Activated naive CD8-positive, alpha-beta T cell treated with anti-CD3 and anti-CD28 coated beads, Interleukin-2, amount 10 ng/mL, durations not matched to agents 7 days and 5 days (primary cell): Measurements from ENCODE around the gene RPP14. TPM values are rescaled to one million over a fixed set of nuclear protein-coding genes. Genes with fewer than 3 reads are reported as not detected.
"Not testable (repeated sequence)": the region's sequence is repeated elsewhere in the genome, so short reads cannot be mapped to it uniquely, and the experiment has no call there.

Source experiments
- ATAC-seq: fragments of 150-1000 bp; cut with Tn5 transposase; one replicate; pipeline ENCODE4 v1.10.0; 2021; ENCODE audit warnings: low read depth, moderate library complexity
- POLR2A ChIA-PET: fragments of 350-600 bp; sonication (Branson Sonifier 250); formaldehyde crosslinking; loops from one replicate; lab custom pipeline; 2021; ENCODE audit warnings: antibody characterized with exemption; lab: Charles Lee
- DNase-seq: peaks from one replicate; pipeline ENCODE4 v3.0.0; 2021
- H3K27ac Mint-ChIP-seq: one replicate; pipeline ENCODE4 v1.8.0; 2022; ENCODE audit warnings: mild to moderate bottlenecking, mixed read lengths
- H3K27me3 Mint-ChIP-seq: one replicate; pipeline ENCODE4 v1.8.0; 2022; ENCODE audit warnings: mild to moderate bottlenecking, moderate library complexity, mixed read lengths
- H3K36me3 Mint-ChIP-seq: one replicate; pipeline ENCODE4 v1.8.0; 2021; ENCODE audit warnings: mild to moderate bottlenecking, mixed read lengths
- H3K4me1 Mint-ChIP-seq: one replicate; pipeline ENCODE4 v1.8.0; 2021; ENCODE audit warnings: mixed read lengths
- H3K4me3 Mint-ChIP-seq: one replicate; pipeline ENCODE4 v1.8.0; 2022; ENCODE audit warnings: mild to moderate bottlenecking, moderate library complexity, mixed read lengths
- H3K9me3 Mint-ChIP-seq: one replicate; pipeline ENCODE4 v1.8.0; 2021; ENCODE audit warnings: mixed read lengths
- total RNA-seq, 2 experiments: library from RNA; stranded (reverse); gene quantifications; one replicate each; pipeline ENCODE4 v1.2.3, GENCODE V29; 2021

Gene RPP14
- total RNA-seq, 2 experiments from 2014 or later, result 13.9 to 14.4 TPM

- POLR2A ChIA-PET, result no interaction called here
- Mint-ChIP-seq H3K27me3 (no peaks in the 10 kb centered on the region), H3K4me3 (no peak overlapping the region)
Measured at GRCh38 chr3:58274027-58274614, 31.9 kb upstream of the RPP14 start.

GRCh38 chr3:58281069-58281468, 25.0 kb upstream of the RPP14 start:
- POLR2A ChIA-PET, result no interaction called here
- DNase-seq (no peak), ATAC-seq (no peak)
- H3K27me3 Mint-ChIP-seq, result no peaks in the 10 kb centered on the region
- H3K27ac Mint-ChIP-seq, result no peak overlapping the region
- peaks cover 5% of the 10 kb centered on the region for H3K9me3 Mint-ChIP-seq
- H3K4me1 Mint-ChIP-seq, result no peaks in the 10 kb centered on the region
- peaks cover 20% of the 10 kb centered on the region for H3K36me3 Mint-ChIP-seq
- no peak overlapping the region for H3K4me3 Mint-ChIP-seq

More at GRCh38 chr3:58274027-58274614, 31.9 kb upstream of the RPP14 start:
- Mint-ChIP-seq H3K36me3 (peaks cover 27% of the 10 kb centered on the region), H3K9me3 (peaks cover 7% of the 10 kb centered on the region), H3K27ac (no peak overlapping the region), H3K4me1 (no peaks in the 10 kb centered on the region)
- no peak for ATAC-seq
- no peak for DNase-seq

- no peak overlapping the region for H3K27ac Mint-ChIP-seq
- POLR2A ChIA-PET, result no interaction called here
- no peaks in the 10 kb centered on the region for H3K9me3 Mint-ChIP-seq
- H3K36me3 Mint-ChIP-seq, result peaks cover 5% of the 10 kb centered on the region
- no peak for DNase-seq
- H3K4me3 Mint-ChIP-seq, result no peak overlapping the region
- H3K27me3 Mint-ChIP-seq, result no peaks in the 10 kb centered on the region
- no peaks in the 10 kb centered on the region for H3K4me1 Mint-ChIP-seq
- ATAC-seq, result no peak
Measured at GRCh38 chr3:58285334-58285733, 20.7 kb upstream of the RPP14 start.

GRCh38 chr3:58287354-58287753, 18.7 kb upstream of the RPP14 start:
- POLR2A ChIA-PET, result no interaction called here

GRCh38 chr3:58288011-58288728, 17.9 kb upstream of the RPP14 start:
- POLR2A ChIA-PET, result no interaction called here
- no peaks in the 10 kb centered on the region for H3K9me3 Mint-ChIP-seq
- no peaks in the 10 kb centered on the region for H3K27me3 Mint-ChIP-seq
- DNase-seq (no peak), ATAC-seq (no peak)
- no peak overlapping the region for H3K27ac Mint-ChIP-seq
- no peaks in the 10 kb centered on the region for H3K4me1 Mint-ChIP-seq
- no peak overlapping the region for H3K4me3 Mint-ChIP-seq
- peaks cover 2% of the 10 kb centered on the region for H3K36me3 Mint-ChIP-seq

More at GRCh38 chr3:58287354-58287753, 18.7 kb upstream of the RPP14 start:
- ATAC-seq (no peak), DNase-seq (no peak)
- Mint-ChIP-seq H3K4me3 (no peak overlapping the region), H3K9me3 (no peaks in the 10 kb centered on the region), H3K27ac (no peak overlapping the region), H3K36me3 (peaks cover 2% of the 10 kb centered on the region), H3K27me3 (no peaks in the 10 kb centered on the region), H3K4me1 (no peaks in the 10 kb centered on the region)

GRCh38 chr3:58288964-58289613, 17.0 kb upstream of the RPP14 start:
- H3K27ac Mint-ChIP-seq, H3K4me1 Mint-ChIP-seq, DNase-seq, H3K4me3 Mint-ChIP-seq, POLR2A ChIA-PET, H3K9me3 Mint-ChIP-seq, H3K36me3 Mint-ChIP-seq, H3K27me3 Mint-ChIP-seq, ATAC-seq: not testable (repeated sequence)

- ATAC-seq, H3K9me3 Mint-ChIP-seq, DNase-seq, H3K27me3 Mint-ChIP-seq, H3K4me3 Mint-ChIP-seq, H3K4me1 Mint-ChIP-seq, H3K36me3 Mint-ChIP-seq, H3K27ac Mint-ChIP-seq, POLR2A ChIA-PET: not testable (repeated sequence)
Measured at GRCh38 chr3:58290446-58290845, 15.6 kb upstream of the RPP14 start.

- Mint-ChIP-seq H3K4me3 (no peak overlapping the region), H3K27ac (no peak overlapping the region), H3K9me3 (no peaks in the 10 kb centered on the region), H3K4me1 (no peaks in the 10 kb centered on the region), H3K27me3 (peaks cover 2% of the 10 kb centered on the region), H3K36me3 (no peaks in the 10 kb centered on the region)
- ATAC-seq, result no peak
- POLR2A ChIA-PET, result no interaction called here
- DNase-seq, result no peak
Measured at GRCh38 chr3:58291671-58292338, 14.2 kb upstream of the RPP14 start.

GRCh38 chr3:58292866-58293265, 13.2 kb upstream of the RPP14 start:
- H3K9me3 Mint-ChIP-seq, result no peaks in the 10 kb centered on the region
- H3K36me3 Mint-ChIP-seq, result no peaks in the 10 kb centered on the region

GRCh38 chr3:58293516-58293915, 12.5 kb upstream of the RPP14 start:
- no peak for DNase-seq
- Mint-ChIP-seq H3K9me3 (no peaks in the 10 kb centered on the region), H3K27ac (no peak overlapping the region), H3K4me3 (no peak overlapping the region), H3K4me1 (no peaks in the 10 kb centered on the region), H3K36me3 (no peaks in the 10 kb centered on the region), H3K27me3 (peaks cover 6% of the 10 kb centered on the region)
- no peak for ATAC-seq
- POLR2A ChIA-PET, result no interaction called here

More at GRCh38 chr3:58292866-58293265, 13.2 kb upstream of the RPP14 start:
- no peaks in the 10 kb centered on the region for H3K4me1 Mint-ChIP-seq
- no peak overlapping the region for H3K4me3 Mint-ChIP-seq
- H3K27ac Mint-ChIP-seq, result no peak overlapping the region
- DNase-seq, result no peak
- no peak for ATAC-seq
- POLR2A ChIA-PET, result no interaction called here
- peaks cover 2% of the 10 kb centered on the region for H3K27me3 Mint-ChIP-seq

GRCh38 chr3:58296269-58296668, 9.8 kb upstream of the RPP14 start:
- POLR2A ChIA-PET, result no interaction called here

GRCh38 chr3:58296843-58297242, 9.2 kb upstream of the RPP14 start:
- H3K27me3 Mint-ChIP-seq, result peaks cover 15% of the 10 kb centered on the region

More at GRCh38 chr3:58296269-58296668, 9.8 kb upstream of the RPP14 start:
- Mint-ChIP-seq H3K27me3 (peaks cover 12% of the 10 kb centered on the region), H3K9me3 (no peaks in the 10 kb centered on the region), H3K4me1 (no peaks in the 10 kb centered on the region), H3K4me3 (no peak overlapping the region), H3K36me3 (no peaks in the 10 kb centered on the region), H3K27ac (no peak overlapping the region)
- DNase-seq (no peak), ATAC-seq (no peak)

GRCh38 chr3:58298190-58298589, 7.9 kb upstream of the RPP14 start:
- no peaks in the 10 kb centered on the region for H3K4me1 Mint-ChIP-seq
- H3K9me3 Mint-ChIP-seq, result no peaks in the 10 kb centered on the region
- POLR2A ChIA-PET, result no interaction called here
- no peak overlapping the region for H3K4me3 Mint-ChIP-seq
- ATAC-seq, result no peak
- DNase-seq, result no peak
- H3K27ac Mint-ChIP-seq, result no peak overlapping the region
- H3K36me3 Mint-ChIP-seq, result no peaks in the 10 kb centered on the region
- H3K27me3 Mint-ChIP-seq, result peaks cover 25% of the 10 kb centered on the region

More at GRCh38 chr3:58296843-58297242, 9.2 kb upstream of the RPP14 start:
- Mint-ChIP-seq H3K36me3 (no peaks in the 10 kb centered on the region), H3K4me3 (no peak overlapping the region), H3K9me3 (no peaks in the 10 kb centered on the region), H3K27ac (no peak overlapping the region), H3K4me1 (no peaks in the 10 kb centered on the region)
- POLR2A ChIA-PET, result no interaction called here
- DNase-seq, result no peak
- no peak for ATAC-seq
